H1 (cell line): ENCODE measurements around the gene ANKRD29. TPM values are rescaled to one million over a fixed set of nuclear protein-coding genes. Genes with fewer than 3 reads are reported as not detected.

ENCODE experiments used
- CTCF ChIA-PET: fragments of 300-600 bp; sonication (Branson Sonifier 250); formaldehyde crosslinking; loops from one replicate; lab custom pipeline; 2021; ENCODE audit not compliant: partially characterized antibody; lab: Charles Lee
- POLR2A ChIA-PET: fragments of 300-600 bp; sonication (Branson Sonifier 250); formaldehyde crosslinking; loops from one replicate; lab custom pipeline; 2021; ENCODE audit warnings: inconsistent platforms; ENCODE audit not compliant: partially characterized antibody; lab: Charles Lee
- DNase-seq, 2 experiments: peaks; one replicate each; pipeline versions ENCODE4 v3.0.0 to v3.0.0-alpha.2; 2010 to 2022; ENCODE audit warnings: low spot score in 2 of 2, low read depth in 1 of 2, mixed read lengths in 1 of 2
- FAIRE-seq: peaks from 2 replicates; lab custom pipeline; 2011; peaks lifted over from hg19 to GRCh38; lab: Jason Lieb, UNC
- H2AFZ ChIP-seq: 2 replicates; pipeline ENCODE4 v1.8.1; 2012; ENCODE audit warnings: low read length, inconsistent platforms
- H2AK5ac ChIP-seq: 2 replicates; pipeline ENCODE4 v1.6.1; 2013; ENCODE audit warnings: low read depth, low read length
- H2BK120ac ChIP-seq: replicated peaks from 2 replicates; pipeline ENCODE3; 2013; ENCODE audit warnings: low read depth, low read length, inconsistent platforms
- H2BK12ac ChIP-seq: 2 replicates; pipeline ENCODE4 v1.6.1; 2013; ENCODE audit warnings: low read depth, low read length
- H2BK15ac ChIP-seq: 2 replicates; pipeline ENCODE4 v1.6.1; 2013; ENCODE audit warnings: low read length
- H2BK20ac ChIP-seq: 2 replicates; pipeline ENCODE4 v1.6.1; 2013; ENCODE audit warnings: low read length
- H2BK5ac ChIP-seq: 2 replicates; pipeline ENCODE4 v1.6.1; 2013; ENCODE audit warnings: low read depth, low read length
- H3K14ac ChIP-seq: 2 replicates; pipeline ENCODE4 v1.6.1; 2013; ENCODE audit warnings: inconsistent platforms; ENCODE audit not compliant: insufficient read length
- H3K18ac ChIP-seq: 2 replicates; pipeline ENCODE4 v1.6.1; 2013; ENCODE audit warnings: low read length; ENCODE audit errors: extremely low read depth
- H3K23ac ChIP-seq: 2 replicates; pipeline ENCODE4 v1.6.1; 2013; ENCODE audit warnings: inconsistent platforms; ENCODE audit not compliant: insufficient read length
- H3K23me2 ChIP-seq: 2 replicates; pipeline ENCODE4 v1.6.1; 2013; ENCODE audit warnings: low read depth, low read length
- H3K27ac ChIP-seq: 2 replicates; pipeline ENCODE4 v1.6.1; 2011; ENCODE audit warnings: low read depth, low read length, inconsistent platforms
- H3K27me3 ChIP-seq, 4 experiments: replicated peaks in 1 of 4; 1 replicate in 1 of 4; 2 replicates in 3 of 4; pipeline versions ENCODE4 v1.6.1 to v1.8.1; 2011 to 2013; ENCODE audit warnings: low read length in 3 of 4, mild to moderate bottlenecking in 3 of 4, inconsistent platforms in 2 of 4, mixed read lengths in 2 of 4, moderate library complexity in 1 of 4; ENCODE audit not compliant: control insufficient read depth in 3 of 4, insufficient read depth in 3 of 4; ENCODE audit errors: extremely low read depth in 1 of 4
- H3K36me3 ChIP-seq, 4 experiments: 2 replicates each; pipeline versions ENCODE4 v1.6.1 to v1.8.1; 2011 to 2013; ENCODE audit warnings: mild to moderate bottlenecking in 4 of 4, low read length in 3 of 4, moderate library complexity in 2 of 4, control low read depth in 1 of 4, inconsistent platforms in 1 of 4; ENCODE audit not compliant: insufficient read depth in 4 of 4, control insufficient read depth in 2 of 4
- H3K4ac ChIP-seq: replicated peaks from 2 replicates; pipeline ENCODE3; 2013; ENCODE audit warnings: low read length, low read depth, mixed read lengths, inconsistent platforms; ENCODE audit not compliant: insufficient read length
- H3K4me1 ChIP-seq, 4 experiments: replicated peaks in 1 of 4; 1 replicate in 1 of 4; 2 replicates in 3 of 4; pipeline versions ENCODE4 v1.6.1 to v1.8.1; 2011 to 2013; ENCODE audit warnings: low read length in 3 of 4, inconsistent platforms in 2 of 4, mixed read lengths in 1 of 4; ENCODE audit not compliant: insufficient read depth in 4 of 4, control insufficient read depth in 3 of 4
- H3K4me2 ChIP-seq, 2 experiments: 2 replicates each; pipeline versions ENCODE4 v1.6.1 to v1.8.1; 2011 to 2013; ENCODE audit warnings: low read depth in 2 of 2, low read length in 2 of 2, control low read depth in 1 of 2, inconsistent platforms in 1 of 2, mild to moderate bottlenecking in 1 of 2; ENCODE audit not compliant: insufficient read depth in 1 of 2
- H3K4me3 ChIP-seq, 4 experiments: fragments of 200-600, 300-600 bp in 1 of 4; sonication (generic), shearing (Covaris generic), sonication (Bioruptor Twin) in 1 of 4; 2 replicates each; pipeline versions ENCODE4 v1.5.1 to v1.8.1; 2011 to 2016; ENCODE audit warnings: low read length in 4 of 4, low read depth in 3 of 4, control low read depth in 2 of 4, inconsistent platforms in 2 of 4, mild to moderate bottlenecking in 2 of 4, mixed read lengths in 1 of 4, moderate library complexity in 1 of 4; ENCODE audit not compliant: insufficient read depth in 2 of 4; ENCODE audit errors: extremely low read depth in 1 of 4
- H3K56ac ChIP-seq: replicated peaks from 2 replicates; pipeline ENCODE3; 2013; ENCODE audit warnings: low read depth, mild to moderate bottlenecking, mixed read lengths, low read length, inconsistent platforms; ENCODE audit not compliant: insufficient read length
- H3K79me1 ChIP-seq: 2 replicates; pipeline ENCODE4 v1.6.1; 2013; ENCODE audit warnings: low read depth, low read length, control low read depth
- H3K79me2 ChIP-seq, 2 experiments: 2 replicates each; pipeline versions ENCODE4 v1.6.1 to v1.8.1; 2012 to 2013; ENCODE audit warnings: low read length in 2 of 2, mild to moderate bottlenecking in 2 of 2, inconsistent platforms in 1 of 2; ENCODE audit not compliant: insufficient read depth in 2 of 2, control insufficient read depth in 1 of 2
- H3K9ac ChIP-seq, 4 experiments: replicated peaks in 1 of 4; 1 replicate in 1 of 4; 2 replicates in 3 of 4; pipeline versions ENCODE4 v1.6.1 to v1.8.1; 2011 to 2013; ENCODE audit warnings: low read depth in 3 of 4, low read length in 3 of 4, control low read depth in 2 of 4, mild to moderate bottlenecking in 2 of 4, moderate library complexity in 2 of 4, inconsistent platforms in 1 of 4; ENCODE audit errors: extremely low read depth in 1 of 4
- H3K9me3 ChIP-seq, 2 experiments: 2 replicates each; pipeline versions ENCODE4 v1.6.1 to v1.8.1; 2012 to 2013; ENCODE audit warnings: mild to moderate bottlenecking in 2 of 2, moderate library complexity in 2 of 2, control low read depth in 1 of 2, inconsistent platforms in 1 of 2, low read depth in 1 of 2, low read length in 1 of 2, mixed read lengths in 1 of 2; ENCODE audit not compliant: insufficient read depth in 2 of 2
- H4K20me1 ChIP-seq, 2 experiments: replicated peaks in 1 of 2; 2 replicates each; pipeline versions ENCODE3 to v1.8.1; 2011 to 2013; ENCODE audit warnings: inconsistent platforms in 2 of 2, low read length in 2 of 2, mild to moderate bottlenecking in 1 of 2; ENCODE audit not compliant: insufficient read depth in 2 of 2, control insufficient read depth in 1 of 2
- H4K5ac ChIP-seq: 2 replicates; pipeline ENCODE4 v1.6.1; 2013; ENCODE audit warnings: low read length, low read depth, mixed read lengths, inconsistent platforms; ENCODE audit not compliant: insufficient read length
- H4K8ac ChIP-seq: 2 replicates; pipeline ENCODE4 v1.8.0; 2013; ENCODE audit warnings: mild to moderate bottlenecking, moderate library complexity, low read length, inconsistent platforms; ENCODE audit not compliant: insufficient read depth; ENCODE audit errors: extremely low read depth
- H4K91ac ChIP-seq: replicated peaks from 2 replicates; pipeline ENCODE3; 2013; ENCODE audit warnings: low read length, mixed read lengths, inconsistent platforms; ENCODE audit not compliant: insufficient read length
- CHD2 ChIP-seq: IDR thresholded peaks from 2 replicates; pipeline ENCODE4 v1.6.1; 2012; ENCODE audit warnings: low read length, improper control_type of control experiment
- CTCF ChIP-seq, 3 experiments: IDR thresholded peaks; 1 replicate in 2 of 3; 2 replicates in 1 of 3; pipeline versions ENCODE4 v1.5.1 to v1.6.1; 2011; ENCODE audit warnings: low read length in 3 of 3, mild to moderate bottlenecking in 3 of 3, inconsistent platforms in 2 of 3, low read depth in 1 of 3, moderate library complexity in 1 of 3; ENCODE audit not compliant: insufficient read depth in 1 of 3; ENCODE audit errors: control extremely low read depth in 1 of 3
- EZH2 ChIP-seq: fragments of 200-600 bp; sonication (generic); IDR thresholded peaks from 2 replicates; pipeline ENCODE4 v1.7.1; 2012; ENCODE audit warnings: low read depth, mild to moderate bottlenecking, moderate library complexity, low read length, inconsistent platforms; ENCODE audit not compliant: severe bottlenecking
- GTF2F1 ChIP-seq: IDR thresholded peaks from 2 replicates; pipeline ENCODE4 v1.6.1; 2012; ENCODE audit warnings: low read depth, low read length, improper control_type of control experiment, borderline replicate concordance
- HDAC2 ChIP-seq, 2 experiments: fragments of 300-600 bp in 1 of 2; sonication (generic) in 1 of 2; IDR thresholded peaks; 2 replicates each; pipeline ENCODE4 v1.6.1; 2011 to 2012; ENCODE audit warnings: low read depth in 2 of 2, low read length in 2 of 2, mild to moderate bottlenecking in 2 of 2, moderate library complexity in 2 of 2, borderline replicate concordance in 1 of 2, inconsistent platforms in 1 of 2
- MAX ChIP-seq: IDR thresholded peaks from 2 replicates; pipeline ENCODE4 v1.6.1; 2012; ENCODE audit warnings: inconsistent platforms
- SP1 ChIP-seq: IDR thresholded peaks from 2 replicates; pipeline ENCODE4 v1.6.1; 2011; ENCODE audit warnings: low read depth, low read length
- TAF7 ChIP-seq: optimal IDR thresholded peaks from 2 replicates; pipeline ENCODE3; 2011; ENCODE audit warnings: low read depth, mild to moderate bottlenecking, inconsistent platforms, low read length, moderate library complexity, borderline replicate concordance
- WGBS, 2 experiments: shearing (Covaris generic) in 1 of 2; methylation state at CpG; one replicate each; pipeline versions ENCODE4 v1.1.6 to v1.1.7; 2013 to 2015; ENCODE audit warnings: low lambda C conversion rate in 2 of 2, mixed read lengths in 2 of 2, inconsistent platforms in 1 of 2, low coverage in 1 of 2, missing lambda C conversion rate in 1 of 2; ENCODE audit not compliant: insufficient replicate concordance in 2 of 2, insufficient coverage in 1 of 2, insufficient read length in 1 of 2; ENCODE audit errors: extremely low coverage in 1 of 2, missing lambda C conversion rate in 1 of 2; 5-methylcytosine and 5-hydroxymethylcytosine counted together
- polyA plus RNA-seq, 7 experiments: library from polyadenylated mRNA; depleted of rRNA in 3 of 7; stranded (reverse) in 5 of 7; unstranded in 2 of 7; fragments of >200 nt in 5 of 7; fragments of 200-250 nt in 2 of 7; gene quantifications; 1 replicate in 5 of 7; 2 replicates in 1 of 7; 4 replicates in 1 of 7; pipeline versions ENCODE4 v1.2.1 to v1.2.3, GENCODE V29; 2011 to 2013; ENCODE audit warnings: missing spikeins in 2 of 7, mixed read lengths in 2 of 7
- total RNA-seq: library from RNA; stranded (reverse); fragmentation: NEBNext Ultra II Directional; extraction: Animal tissue kit (Norgen Biotek cat#: 25700); gene quantifications from 2 replicates; pipeline ENCODE4 v1.2.1, GENCODE V29; 2021

Gene ANKRD29
- total and polyA plus RNA-seq, 2 of the 8 experiments (the other 6 are each of a cell fraction or from before 2014, with no cell fraction given) = 3.0 to 7.3 TPM

- no peak overlapping the region for H2BK15ac ChIP-seq
- H3K14ac ChIP-seq = no peak overlapping the region
- ChIA-PET POLR2A (interaction anchor here (0.7 kb wide), 1 partner anchor 8 kb away, joined by 4 read pairs; no protein-coding TSS in a partner anchor), CTCF (no interaction called here)
- no peak overlapping the region for H3K4ac ChIP-seq
- H3K18ac ChIP-seq = no peak overlapping the region
- H4K8ac ChIP-seq = no peak overlapping the region
- H3K9ac ChIP-seq = no peak overlapping the region
- H3K4me2 ChIP-seq = no peak overlapping the region
- no peaks in the 10 kb centered on the region for H3K79me1 ChIP-seq
- no peak overlapping the region for H2BK20ac ChIP-seq
- WGBS, 2 experiments = 83% methylated on average over 3 of the region's 3 CpGs; no CpG with 5 or more reads in 1 of the 2 experiments
- no peak overlapping the region for H4K5ac ChIP-seq
- no peak for FAIRE-seq
- H3K56ac ChIP-seq = no peak overlapping the region
- DNase-seq = no peak
- no peak overlapping the region for H2AFZ ChIP-seq
- H3K79me2 ChIP-seq = no peaks in the 10 kb centered on the region
- no peak overlapping the region for H2BK5ac ChIP-seq
- H3K23ac ChIP-seq = no peak overlapping the region
- no peak overlapping the region for H2BK120ac ChIP-seq
- no peaks in the 10 kb centered on the region for H3K27me3 ChIP-seq
- H3K4me3 ChIP-seq = no peak overlapping the region
- no peak overlapping the region for H2BK12ac ChIP-seq
- no peak overlapping the region for H2AK5ac ChIP-seq
- no peaks in the 10 kb centered on the region for H3K9me3 ChIP-seq
- no peaks in the 10 kb centered on the region for H3K36me3 ChIP-seq
- no peaks in the 10 kb centered on the region for H3K23me2 ChIP-seq
- no peak for TF ChIP-seq TAF7
- TF ChIP-seq HDAC2 (IDR thresholded peaks at IDR 0.05; ENCODE audit: borderline replicate concordance in 1 of 2, low read depth in 2 of 2, low read length in 2 of 2) = no peak
- no peak for TF ChIP-seq EZH2
- TF ChIP-seq GTF2F1 = no peak
- no peak for TF ChIP-seq CTCF (IDR thresholded peaks at IDR 0.05; ENCODE audit: control extremely low read depth in 1 of 3, insufficient read depth in 1 of 3, low read depth in 1 of 3, low read length in 3 of 3)
- TF ChIP-seq SP1 = no peak
- no peak for TF ChIP-seq MAX
- TF ChIP-seq CHD2 = no peak
- H3K27ac ChIP-seq = no peak overlapping the region
- peaks cover 0 to 8% (median 5%) of the 10 kb centered on the region in 4 experiments; a peak in 5 of 7 replicates for H3K4me1 ChIP-seq
- H4K20me1 ChIP-seq = no peaks in the 10 kb centered on the region
- no peak overlapping the region for H4K91ac ChIP-seq
These were observed 14.3 kb downstream of the ANKRD29 start for GRCh38 chr18:23648456-23648855.
